ENCODE measurements around the gene IFI6. TPM values are rescaled to one million over a fixed set of nuclear protein-coding genes. Genes with fewer than 3 reads are reported as not detected.

IFI6 gene
- total and polyA plus RNA-seq, 2 of the 4 experiments (the other 2 are of a cell fraction) = 7.3 to 16.8 TPM

DNA sequence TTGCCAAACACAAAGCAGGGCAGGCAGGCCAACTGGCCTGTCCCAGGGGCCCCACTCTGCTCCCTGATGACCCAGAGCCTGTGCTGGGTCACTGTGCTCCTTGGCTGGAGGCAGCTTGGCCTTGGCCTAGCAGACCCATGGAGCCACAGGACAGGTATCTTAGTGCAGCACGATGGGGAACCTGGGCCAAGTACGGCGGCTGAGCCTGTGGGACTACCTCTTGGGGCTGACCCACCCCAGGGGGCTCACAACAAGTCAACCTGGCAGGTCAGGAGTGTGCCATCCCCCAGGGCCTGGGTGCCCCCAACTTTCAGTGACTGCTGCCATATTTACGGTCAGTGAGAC lies 26.9 kb downstream of the IFI6 start:
- no peaks in the 10 kb centered on the region for H3K4me1 ChIP-seq (ENCODE audit: control insufficient read depth, insufficient read depth, low read length)
- H3K9ac ChIP-seq (ENCODE audit: low read depth, low read length) = no peak overlapping the region
- H4K20me1 ChIP-seq (ENCODE audit: insufficient read depth, low read length) = no peaks in the 10 kb centered on the region
- no peak overlapping the region for H3K27ac ChIP-seq (ENCODE audit: insufficient read depth, low read length)
- H2BK120ac ChIP-seq (ENCODE audit: low read depth, low read length) = no peak overlapping the region
- ChIA-PET POLR2A (ENCODE audit: unreplicated experiment) (no interaction called here), CTCF (no interaction called here)
- H3K27me3 ChIP-seq (ENCODE audit: control insufficient read depth, insufficient read depth, low read length) = peaks cover 8% of the 10 kb centered on the region; the same call in 1 of the 2 replicates
- in situ Hi-C loops (cut with MboI; ENCODE audit: low sequenced_read_pairs) (no loop called here), dilution Hi-C loops (cut with HindIII; ENCODE audit: low sequenced_read_pairs, unreplicated experiment) (no loop called here), intact Hi-C loops (cut with micrococcal nuclease) (no loop called here)
- no peak overlapping the region for H3K14ac ChIP-seq (replicated peaks; ENCODE audit: low read depth, low read length)
- H4K8ac ChIP-seq (ENCODE audit: low read depth in 2 of 2, low read length in 2 of 2) = no peak overlapping the region
- no peak overlapping the region for H2AK9ac ChIP-seq (replicated peaks; ENCODE audit: low read depth, low read length, poor library complexity)
- TF ChIP-seq, protein P1, sequence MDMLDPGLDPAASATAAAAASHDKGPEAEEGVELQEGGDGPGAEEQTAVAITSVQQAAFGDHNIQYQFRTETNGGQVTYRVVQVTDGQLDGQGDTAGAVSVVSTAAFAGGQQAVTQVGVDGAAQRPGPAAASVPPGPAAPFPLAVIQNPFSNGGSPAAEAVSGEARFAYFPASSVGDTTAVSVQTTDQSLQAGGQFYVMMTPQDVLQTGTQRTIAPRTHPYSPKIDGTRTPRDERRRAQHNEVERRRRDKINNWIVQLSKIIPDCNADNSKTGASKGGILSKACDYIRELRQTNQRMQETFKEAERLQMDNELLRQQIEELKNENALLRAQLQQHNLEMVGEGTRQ (IDR thresholded peaks at IDR 0.05; ENCODE audit: low read depth, low read length) = no peak
- TF ChIP-seq NFE2L2 (IDR thresholded peaks at IDR 0.05; ENCODE audit: low read depth, low read length) = no peak
- no peak for TF ChIP-seq CHD1 (IDR thresholded peaks at IDR 0.05; ENCODE audit: low read depth, low read length)
- no peak for TF ChIP-seq CEBPB (IDR thresholded peaks at IDR 0.05; ENCODE audit: low read depth, low read length)
- TF ChIP-seq MAZ (IDR thresholded peaks at IDR 0.05; ENCODE audit: borderline replicate concordance, low read depth, low read length) = no peak
- no peak for TF ChIP-seq RAD21 (IDR thresholded peaks at IDR 0.05; ENCODE audit: low read length)
- TF ChIP-seq MXI1 (IDR thresholded peaks at IDR 0.05; ENCODE audit: borderline replicate concordance, low read depth, low read length) = no peak
- no peak for TF ChIP-seq MAFK (IDR thresholded peaks at IDR 0.05; ENCODE audit: low read depth, low read length)
- no peak for TF ChIP-seq RFX5 (IDR thresholded peaks at IDR 0.05; ENCODE audit: low read depth, low read length)
- TF ChIP-seq, protein P2, sequence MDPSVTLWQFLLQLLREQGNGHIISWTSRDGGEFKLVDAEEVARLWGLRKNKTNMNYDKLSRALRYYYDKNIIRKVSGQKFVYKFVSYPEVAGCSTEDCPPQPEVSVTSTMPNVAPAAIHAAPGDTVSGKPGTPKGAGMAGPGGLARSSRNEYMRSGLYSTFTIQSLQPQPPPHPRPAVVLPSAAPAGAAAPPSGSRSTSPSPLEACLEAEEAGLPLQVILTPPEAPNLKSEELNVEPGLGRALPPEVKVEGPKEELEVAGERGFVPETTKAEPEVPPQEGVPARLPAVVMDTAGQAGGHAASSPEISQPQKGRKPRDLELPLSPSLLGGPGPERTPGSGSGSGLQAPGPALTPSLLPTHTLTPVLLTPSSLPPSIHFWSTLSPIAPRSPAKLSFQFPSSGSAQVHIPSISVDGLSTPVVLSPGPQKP (IDR thresholded peaks at IDR 0.05; ENCODE audit: borderline replicate concordance, low read depth, low read length) = no peak
- H3K36me3 ChIP-seq (ENCODE audit: control insufficient read depth, insufficient read depth, low read length) = no peaks in the 10 kb centered on the region
- H4K5ac ChIP-seq (ENCODE audit: low read depth, low read length) = no peak overlapping the region
- H2AK5ac ChIP-seq (ENCODE audit: low read depth, low read length) = no peak overlapping the region
- no peak overlapping the region for H2AFZ ChIP-seq (replicated peaks; ENCODE audit: low read length, poor library complexity)
- no peak overlapping the region for H3K23ac ChIP-seq (ENCODE audit: low read depth, low read length)
- H3K9me3 ChIP-seq (ENCODE audit: control insufficient read depth, insufficient read depth, low read length) = no peaks in the 10 kb centered on the region
- no peak overlapping the region for H2BK15ac ChIP-seq (ENCODE audit: low read depth, low read length)
- H3K56ac ChIP-seq (ENCODE audit: extremely low read depth, insufficient read depth, low read length) = no peak overlapping the region
- no peak overlapping the region for H3K18ac ChIP-seq (ENCODE audit: low read depth, low read length)
- no peak overlapping the region for H4K91ac ChIP-seq (ENCODE audit: insufficient read depth, low read depth, low read length)
- ATAC-seq (ENCODE audit: low read depth) = no peak
- DNase-seq = no peak
- WGBS, 2 experiments (ENCODE audit: extremely low coverage in 2 of 2, insufficient read length in 1 of 2) = 96% methylated on average over 3 of the region's 4 CpGs; no CpG with 5 or more reads in 1 of the 2 experiments
- H3K9me1 ChIP-seq (ENCODE audit: insufficient read depth, low read length) = peaks cover 1% of the 10 kb centered on the region
- H3K4me2 ChIP-seq (ENCODE audit: low read depth, low read length) = no peak overlapping the region
- no peak overlapping the region for H2BK5ac ChIP-seq (ENCODE audit: low read depth, low read length, poor library complexity, severe bottlenecking)
- H3K4me3 ChIP-seq (ENCODE audit: insufficient read depth, low read depth, low read length) = no peak overlapping the region
- BruUV-seq (replicated peaks) = no TSS peak
- no peaks in the 10 kb centered on the region for H3K79me1 ChIP-seq (ENCODE audit: low read depth in 1 of 2, low read length in 2 of 2)
- no peak overlapping the region for H3K4ac ChIP-seq (ENCODE audit: low read depth, low read length)
- H2BK20ac ChIP-seq (ENCODE audit: low read depth, low read length) = no peak overlapping the region
